GM18909 (cell line): ENCODE results near the gene RAB34.
"Not testable (repeated sequence)": the region's sequence is repeated elsewhere in the genome, so short reads cannot be mapped to it uniquely, and the experiment has no call there.

Source experiments
- ATAC-seq: cut with Tn5 transposase; IDR thresholded peaks from one replicate; pipeline ENCODE4 v1.9.1; 2021; ENCODE audit warnings: mild to moderate bottlenecking; ENCODE audit not compliant: unreplicated experiment, poor library complexity

The RAB34 gene

DNA sequence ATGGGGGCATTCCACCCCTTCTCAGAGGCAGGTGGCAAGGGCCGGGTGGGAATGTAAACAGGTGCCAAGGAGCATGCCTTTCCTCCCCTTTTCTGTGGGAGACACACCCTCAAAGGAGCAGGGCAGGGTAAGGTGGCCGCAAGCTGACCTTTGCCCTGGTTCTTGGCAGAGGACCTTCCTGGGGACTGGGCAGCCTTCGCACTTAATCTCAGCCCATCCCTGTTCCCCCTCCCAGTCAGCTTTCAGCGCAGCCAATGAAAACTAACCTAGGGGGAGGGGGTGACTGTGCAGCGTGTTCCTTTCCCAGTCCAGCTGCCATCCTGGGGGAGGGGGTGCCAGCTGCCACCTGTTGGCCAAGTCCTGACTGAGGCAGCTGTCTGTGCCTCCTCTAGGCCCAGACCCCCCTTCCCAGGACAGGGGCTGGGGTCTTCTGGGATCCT lies 29.0 kb upstream of the RAB34 start:
- ATAC-seq = no peak

DNA sequence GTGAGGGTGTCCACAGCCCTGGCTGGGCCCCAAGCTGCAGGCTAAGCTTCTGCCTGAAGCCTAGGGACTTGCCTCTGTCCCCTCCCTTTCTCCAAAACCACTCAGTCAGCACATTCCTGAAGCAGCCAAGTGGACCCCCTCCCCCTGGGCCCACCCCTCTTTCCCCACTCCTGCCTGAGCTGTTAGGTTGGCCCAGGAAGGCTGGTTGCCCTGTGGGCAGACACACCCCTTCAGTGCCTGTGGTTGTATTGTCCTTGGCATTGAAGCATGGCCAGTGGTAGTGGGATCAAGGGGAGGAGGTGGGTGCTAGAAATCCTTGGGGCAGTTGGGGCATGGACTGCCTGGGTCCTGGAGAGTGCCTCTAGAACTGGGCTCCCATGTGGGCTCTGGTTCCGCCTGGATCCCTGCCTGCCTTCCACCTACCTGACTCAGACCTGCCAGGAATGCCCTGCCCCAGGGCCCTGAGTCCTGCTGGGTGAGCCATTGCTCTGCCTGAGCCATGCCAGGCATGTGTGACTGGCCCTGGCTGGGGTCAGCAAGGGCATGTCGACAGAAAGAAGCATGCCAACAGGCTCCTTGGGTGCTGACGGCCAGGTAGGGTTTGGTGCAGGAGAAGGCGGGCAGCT lies 28.2 kb upstream of the RAB34 start:
- no peak for ATAC-seq

DNA sequence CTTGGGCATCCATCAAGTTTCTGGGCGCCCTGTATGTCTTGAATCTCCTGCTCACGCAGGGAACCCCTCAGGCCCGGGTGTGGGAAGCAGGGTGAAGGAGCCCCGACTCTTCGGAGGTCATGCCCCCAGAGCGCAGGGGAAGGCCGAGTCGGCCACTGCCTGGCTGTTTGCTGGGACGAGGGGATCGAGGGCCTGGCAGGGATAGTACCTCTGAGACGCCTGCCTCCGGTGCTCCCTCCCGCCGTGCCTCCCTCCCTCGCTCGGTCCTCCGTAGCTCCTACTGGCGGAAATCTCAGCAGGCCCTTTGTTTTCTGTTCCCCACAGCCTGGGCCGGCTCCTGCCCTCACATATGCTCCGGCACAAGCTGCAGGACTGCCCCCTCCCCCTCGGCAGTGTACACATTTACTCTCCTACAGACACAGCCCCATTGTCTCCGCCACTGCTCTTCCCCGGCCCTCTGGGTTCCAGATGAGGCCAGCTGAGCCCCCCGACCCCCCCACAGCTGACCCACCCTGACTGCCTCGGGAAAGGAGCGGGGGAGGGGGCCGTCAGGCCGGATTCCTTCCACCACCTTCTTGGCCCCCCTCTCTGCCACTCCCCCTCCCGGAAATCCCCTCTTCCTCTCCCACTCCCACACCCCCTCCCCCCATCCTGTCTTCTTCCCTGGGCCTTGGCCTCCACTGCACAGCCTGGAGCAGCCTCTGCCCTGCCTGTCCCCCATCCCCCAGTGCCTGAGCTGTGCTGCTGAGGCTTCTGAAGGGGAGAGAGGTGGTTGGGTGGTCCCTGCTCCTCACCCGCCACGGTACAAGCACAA lies 27.5 kb upstream of the RAB34 start:
- no peak for ATAC-seq

GRCh38 chr17:28744104-28744971 lies 26.7 kb upstream of the RAB34 start:
- no peak for ATAC-seq

- peak; percentile 61 for ATAC-seq
These were observed 25.8 kb upstream of the RAB34 start, which contains the start of gene TRAF4 for GRCh38 chr17:28743243-28744103. TSS of gene TRAF4 (plus strand) at chr17:28744011. CDS start at chr17:28744113, 102 bp downstream.

DNA sequence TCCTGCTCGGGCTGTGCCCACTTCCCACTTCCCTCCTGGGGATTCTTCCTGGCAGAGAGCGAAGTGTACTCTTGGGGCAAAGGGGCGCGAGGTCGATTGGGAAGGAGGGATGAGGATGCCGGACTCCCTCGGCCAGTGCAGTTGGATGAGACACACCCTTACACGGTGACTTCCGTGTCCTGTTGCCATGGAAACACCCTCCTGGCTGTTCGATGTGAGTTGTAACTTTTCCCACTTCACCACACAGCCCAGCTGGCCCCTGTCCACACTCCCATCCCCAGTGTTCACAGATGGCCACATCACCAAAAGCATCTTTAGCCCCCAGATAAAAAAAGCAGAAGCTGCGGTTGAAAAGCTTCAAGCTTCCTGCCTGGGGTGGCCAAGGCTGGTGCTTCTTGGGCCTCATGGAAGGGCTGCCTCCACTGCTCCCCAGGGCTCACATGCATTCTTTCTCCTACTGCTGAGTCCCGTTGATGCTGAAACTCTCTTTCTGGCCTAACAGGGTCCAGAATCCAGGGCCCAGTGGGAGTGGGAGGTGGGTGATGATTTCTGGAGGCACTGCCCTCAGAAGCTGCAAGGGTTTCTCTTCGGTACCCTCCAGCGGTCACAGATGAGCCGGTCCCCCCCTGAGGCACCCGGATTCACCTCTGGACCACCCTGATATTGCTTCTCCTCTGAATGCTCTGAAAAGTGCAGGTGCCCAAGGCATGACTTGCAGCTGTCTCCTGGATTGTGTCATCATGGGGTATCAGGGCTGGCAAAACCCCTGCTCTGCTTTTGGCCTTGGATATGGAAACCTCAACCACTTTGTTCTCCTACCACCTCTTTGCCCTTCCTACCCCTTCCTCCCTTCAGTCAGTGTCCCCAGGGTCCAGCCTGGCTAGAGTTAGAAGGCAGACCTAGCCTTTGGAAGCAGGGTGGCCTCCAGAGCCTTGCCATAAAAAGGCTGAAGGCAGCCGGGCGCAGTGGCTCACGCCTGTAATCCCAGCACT lies 24.0 kb upstream of the RAB34 start:
- no peak for ATAC-seq

GRCh38 chr17:28740406-28741357 lies 23.0 kb upstream of the RAB34 start:
- no peak for ATAC-seq

GRCh38 chr17:28738680-28739384 lies 21.2 kb upstream of the RAB34 start:
- no peak for ATAC-seq

- peak; percentile 63 for ATAC-seq
These were observed 20.4 kb upstream of the RAB34 start for GRCh38 chr17:28737770-28738679.

DNA sequence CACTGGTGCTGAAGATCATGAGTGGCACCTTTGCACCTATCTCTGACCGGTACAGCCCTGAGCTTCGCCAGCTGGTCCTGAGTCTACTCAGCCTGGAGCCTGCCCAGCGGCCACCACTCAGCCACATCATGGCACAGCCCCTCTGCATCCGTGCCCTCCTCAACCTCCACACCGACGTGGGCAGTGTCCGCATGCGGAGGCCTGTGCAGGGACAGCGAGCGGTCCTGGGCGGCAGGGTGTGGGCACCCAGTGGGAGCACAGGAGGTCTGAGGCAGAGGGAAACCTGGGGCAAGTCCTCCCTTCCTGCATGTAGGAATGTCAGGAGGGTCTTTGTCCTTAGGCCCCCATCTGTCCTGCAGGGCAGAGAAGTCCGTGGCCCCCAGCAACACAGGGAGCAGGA lies 19.6 kb upstream of the RAB34 start:
- ATAC-seq = no peak

- not testable (repeated sequence) for ATAC-seq
These were observed 18.5 kb upstream of the RAB34 start for GRCh38 chr17:28735913-28736769.

- ATAC-seq = no peak
These were observed 17.6 kb upstream of the RAB34 start for GRCh38 chr17:28735242-28735722.

DNA sequence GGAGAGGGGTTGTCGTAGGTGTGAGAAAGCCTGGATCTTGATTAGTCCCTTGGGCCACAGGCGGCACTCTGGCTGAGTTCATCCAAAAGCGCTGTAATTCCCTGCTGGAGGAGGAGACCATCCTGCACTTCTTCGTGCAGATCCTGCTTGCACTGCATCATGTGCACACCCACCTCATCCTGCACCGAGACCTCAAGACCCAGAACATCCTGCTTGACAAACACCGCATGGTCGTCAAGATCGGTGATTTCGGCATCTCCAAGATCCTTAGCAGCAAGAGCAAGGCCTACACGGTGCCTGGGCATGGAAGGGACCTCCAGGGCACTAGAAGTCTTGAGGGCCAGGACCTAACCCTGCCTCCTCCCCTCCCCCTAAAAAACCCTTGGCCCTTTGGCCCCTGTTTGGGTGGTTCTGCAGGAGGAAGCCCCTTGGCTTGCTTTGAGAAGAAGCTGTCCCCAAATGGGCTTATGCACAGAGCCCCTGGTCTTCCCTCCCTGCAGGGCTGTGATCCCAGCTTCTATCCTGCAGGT lies 17.1 kb upstream of the RAB34 start:
- ATAC-seq = no peak

GRCh38 chr17:28733346-28733745 lies 15.7 kb upstream of the RAB34 start:
- ATAC-seq = no peak

- ATAC-seq = no peak
These were observed 12.3 kb upstream of the RAB34 start for GRCh38 chr17:28729950-28730330.
